ENCODE results near the gene TEKT3. TPM values are rescaled to one million over a fixed set of nuclear protein-coding genes. Genes with fewer than 3 reads are reported as not detected.

The TEKT3 gene
- total RNA-seq, 1 donor from 2014 or later: 3.8 TPM

DNA sequence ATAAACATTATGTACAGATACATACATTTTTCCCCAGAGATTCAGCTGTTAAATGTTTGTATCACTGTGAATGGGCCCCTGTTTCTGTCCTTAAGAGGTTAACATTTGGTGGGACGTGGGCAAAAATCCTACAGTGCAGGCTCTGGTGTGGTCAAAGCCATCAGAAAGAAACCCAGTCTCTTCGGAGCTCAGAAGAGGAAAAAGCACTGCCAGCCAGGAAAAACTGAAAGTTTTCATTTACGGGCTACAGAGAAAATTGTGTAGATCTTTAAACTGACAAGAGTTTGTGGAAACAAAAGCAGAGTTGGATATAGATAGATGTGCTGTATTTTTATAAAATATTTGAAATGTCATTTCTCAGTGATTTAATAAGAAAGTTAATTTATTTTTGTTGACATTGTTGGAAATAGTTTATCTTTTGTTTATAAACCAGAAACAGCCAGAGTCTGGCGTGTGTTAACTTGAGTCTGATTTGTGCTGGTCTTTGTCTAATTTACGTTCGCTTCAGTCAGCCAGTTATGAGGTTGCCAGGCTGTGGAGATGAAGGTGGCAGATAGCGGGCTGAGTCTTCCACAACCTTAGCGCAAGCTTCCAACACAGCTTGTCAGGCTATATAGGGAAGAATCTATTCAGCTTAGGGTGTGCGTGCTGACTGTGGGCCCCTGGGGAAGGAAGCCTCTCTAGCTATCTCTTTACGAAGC lies 9.5 kb upstream of the TEKT3 start:
- TF ChIP-seq CTCF (IDR thresholded peaks at IDR 0.05; ENCODE audit: unreplicated experiment): no peak
- peaks cover 28% of the 10 kb centered on the region for H3K4me1 Mint-ChIP-seq
- DNase-seq (ENCODE audit: low spot score in 2 of 2, unreplicated experiment in 2 of 2): no peak
- H3K27ac Mint-ChIP-seq: peak overlapping the region; percentile 60
- peaks cover 3% of the 10 kb centered on the region for H3K9me3 Mint-ChIP-seq
- peaks cover 1% of the 10 kb centered on the region for H3K27me3 Mint-ChIP-seq (ENCODE audit: low read depth)
- peak overlapping the region; percentile 26 for H3K4me3 Mint-ChIP-seq
- H3K36me3 Mint-ChIP-seq: no peaks in the 10 kb centered on the region

DNA sequence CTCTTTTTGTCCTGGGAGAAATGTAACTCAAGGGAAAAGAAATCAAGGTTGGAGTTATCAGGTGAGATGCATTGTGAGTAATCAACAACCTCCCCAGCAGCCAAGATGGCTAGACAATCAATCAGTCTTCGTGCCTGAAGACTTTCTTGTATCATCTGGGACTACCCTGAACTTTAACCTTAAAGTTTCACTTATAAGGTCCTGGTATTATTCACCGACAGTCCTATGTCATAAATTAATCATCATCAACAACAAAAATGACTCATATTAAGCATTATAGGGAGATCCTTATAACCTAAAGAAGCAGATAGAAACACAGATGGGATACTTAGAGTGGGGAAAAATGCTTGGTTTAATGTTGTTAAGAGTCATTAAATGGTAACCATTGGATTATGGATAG lies 7.7 kb upstream of the TEKT3 start:
- H3K36me3 Mint-ChIP-seq: no peaks in the 10 kb centered on the region
- H3K9me3 Mint-ChIP-seq: peaks cover 4% of the 10 kb centered on the region
- H3K4me3 Mint-ChIP-seq: no peak overlapping the region
- no peak for DNase-seq (ENCODE audit: low spot score in 2 of 2, unreplicated experiment in 2 of 2)
- H3K27me3 Mint-ChIP-seq (ENCODE audit: low read depth): peaks cover 11% of the 10 kb centered on the region
- TF ChIP-seq CTCF (IDR thresholded peaks at IDR 0.05; ENCODE audit: unreplicated experiment): no peak
- H3K4me1 Mint-ChIP-seq: peaks cover 28% of the 10 kb centered on the region
- no peak overlapping the region for H3K27ac Mint-ChIP-seq

DNA sequence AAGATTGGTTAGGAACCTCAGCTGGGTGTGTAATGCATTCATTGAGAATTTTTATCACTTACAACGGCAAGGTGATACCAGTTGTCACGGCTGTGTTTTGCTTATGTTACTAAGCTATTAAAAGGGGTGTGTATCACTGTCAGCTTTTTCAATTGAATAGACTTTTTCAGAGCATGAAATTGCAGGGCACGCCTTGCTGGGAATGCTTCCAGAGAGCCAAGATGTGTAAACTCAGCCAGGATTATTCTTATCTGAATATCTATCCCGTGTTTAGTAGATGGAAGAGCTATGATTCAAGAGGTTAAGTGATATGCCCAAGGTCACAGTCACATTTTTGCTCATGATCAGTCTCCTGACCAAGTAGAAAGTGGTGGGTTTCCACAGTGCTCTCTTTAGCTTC lies 6.6 kb upstream of the TEKT3 start:
- Mint-ChIP-seq H3K9me3 (peaks cover 4% of the 10 kb centered on the region), H3K4me3 (no peak overlapping the region), H3K4me1 (peaks cover 28% of the 10 kb centered on the region), H3K27me3 (ENCODE audit: low read depth) (peaks cover 19% of the 10 kb centered on the region), H3K36me3 (no peaks in the 10 kb centered on the region), H3K27ac (peak overlapping the region; percentile 11)
- TF ChIP-seq CTCF (IDR thresholded peaks at IDR 0.05; ENCODE audit: unreplicated experiment): no peak
- DNase-seq (ENCODE audit: low spot score in 2 of 2, unreplicated experiment in 2 of 2): no peak

GRCh38 chr17:15346066-15346595 lies 4.7 kb upstream of the TEKT3 start:
- Mint-ChIP-seq H3K9me3 (peaks cover 4% of the 10 kb centered on the region), H3K36me3 (no peaks in the 10 kb centered on the region), H3K4me1 (peaks cover 23% of the 10 kb centered on the region), H3K4me3 (no peak overlapping the region), H3K27me3 (ENCODE audit: low read depth) (peaks cover 37% of the 10 kb centered on the region), H3K27ac (no peak overlapping the region)
- no peak for TF ChIP-seq CTCF (IDR thresholded peaks at IDR 0.05; ENCODE audit: unreplicated experiment)
- DNase-seq (ENCODE audit: low spot score in 2 of 2, unreplicated experiment in 2 of 2): no peak

- TF ChIP-seq CTCF (IDR thresholded peaks at IDR 0.05; ENCODE audit: unreplicated experiment): no peak
- H3K4me3 Mint-ChIP-seq: no peak overlapping the region
- H3K36me3 Mint-ChIP-seq: no peaks in the 10 kb centered on the region
- peaks cover 4% of the 10 kb centered on the region for H3K9me3 Mint-ChIP-seq
- H3K4me1 Mint-ChIP-seq: peaks cover 18% of the 10 kb centered on the region
- H3K27me3 Mint-ChIP-seq (ENCODE audit: low read depth): peaks cover 43% of the 10 kb centered on the region
- H3K27ac Mint-ChIP-seq: no peak overlapping the region
- DNase-seq (ENCODE audit: low spot score in 2 of 2, unreplicated experiment in 2 of 2): no peak
These were observed 2.4 kb upstream of the TEKT3 start for GRCh38 chr17:15343749-15344148.
